ENCODE data around the gene TNS1. TPM values are rescaled to one million over a fixed set of nuclear protein-coding genes. Genes with fewer than 3 reads are reported as not detected.

Gene TNS1
- polyA plus RNA-seq, 1 of the 3 experiments (the other 2 are of a cell fraction) = 12.1 TPM

DNA sequence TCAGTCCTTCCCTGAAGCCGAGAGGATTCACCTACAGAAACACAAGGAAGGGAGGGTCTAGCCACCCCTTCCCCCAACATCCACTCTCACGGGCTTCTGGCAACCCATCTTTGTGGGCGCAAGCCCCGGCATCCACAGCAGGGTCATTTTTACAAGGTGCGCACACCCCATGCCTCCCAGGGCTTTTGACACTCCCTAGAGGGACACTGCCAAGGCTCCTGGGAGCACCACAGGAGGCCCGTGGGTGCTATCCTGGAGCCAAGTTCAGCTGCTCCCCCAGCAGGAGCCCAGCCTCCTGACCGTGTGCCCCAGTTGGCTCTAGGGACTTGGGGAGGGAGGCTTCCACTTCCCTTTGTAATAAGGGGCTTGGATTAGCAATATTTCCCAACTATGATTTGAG lies 251.6 kb downstream of the TNS1 start:
- WGBS (ENCODE audit: low lambda C conversion rate) = 51% methylated on average over 3 of the region's 7 CpGs
- Histone ChIP-seq H3K9me3 (no peaks in the 10 kb centered on the region), H3K9me2 (no peaks in the 10 kb centered on the region), H3K4me3 (ENCODE audit: low read depth in 2 of 2, low read length in 1 of 2) (no peak overlapping the region), H3K4me2 (no peak overlapping the region), H3K4me1 (ENCODE audit: control insufficient read depth in 1 of 2, insufficient read depth in 2 of 2, low read depth in 1 of 2, low read length in 1 of 2) (peaks cover 5 to 17% of the 10 kb centered on the region in 2 experiments; a peak in 2 of 4 replicates), H2AFZ (ENCODE audit: low read depth) (no peak overlapping the region), H3K36me3 (replicated peaks in 1 of 2; ENCODE audit: control insufficient read depth in 1 of 2, insufficient read depth in 2 of 2, low read length in 1 of 2) (no peaks in the 10 kb centered on the region), H3K9ac (no peak overlapping the region), H3K27ac (ENCODE audit: low read depth in 2 of 2, low read length in 1 of 2) (no peak overlapping the region), H3K79me2 (ENCODE audit: insufficient read depth) (no peaks in the 10 kb centered on the region), H3K27me3 (ENCODE audit: insufficient read depth) (no peaks in the 10 kb centered on the region), H3F3A (replicated peaks; ENCODE audit: insufficient read depth) (no peaks in the 10 kb centered on the region), H4K20me1 (ENCODE audit: insufficient read depth) (no peaks in the 10 kb centered on the region)
- DNase-seq = no peak
- ChIA-PET CTCF (interaction anchor here (0.9 to 1.9 kb wide), 4 partner anchors 22 to 1069 kb away, joined by 3 to 4 read pairs (median 3); no protein-coding TSS in a partner anchor), POLR2A (no interaction called here)
- TF ChIP-seq, protein P1, sequence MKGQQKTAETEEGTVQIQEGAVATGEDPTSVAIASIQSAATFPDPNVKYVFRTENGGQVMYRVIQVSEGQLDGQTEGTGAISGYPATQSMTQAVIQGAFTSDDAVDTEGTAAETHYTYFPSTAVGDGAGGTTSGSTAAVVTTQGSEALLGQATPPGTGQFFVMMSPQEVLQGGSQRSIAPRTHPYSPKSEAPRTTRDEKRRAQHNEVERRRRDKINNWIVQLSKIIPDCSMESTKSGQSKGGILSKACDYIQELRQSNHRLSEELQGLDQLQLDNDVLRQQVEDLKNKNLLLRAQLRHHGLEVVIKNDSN (IDR thresholded peaks at IDR 0.05; ENCODE audit: borderline replicate concordance, low read depth) = no peak
- TF ChIP-seq, protein P2, sequence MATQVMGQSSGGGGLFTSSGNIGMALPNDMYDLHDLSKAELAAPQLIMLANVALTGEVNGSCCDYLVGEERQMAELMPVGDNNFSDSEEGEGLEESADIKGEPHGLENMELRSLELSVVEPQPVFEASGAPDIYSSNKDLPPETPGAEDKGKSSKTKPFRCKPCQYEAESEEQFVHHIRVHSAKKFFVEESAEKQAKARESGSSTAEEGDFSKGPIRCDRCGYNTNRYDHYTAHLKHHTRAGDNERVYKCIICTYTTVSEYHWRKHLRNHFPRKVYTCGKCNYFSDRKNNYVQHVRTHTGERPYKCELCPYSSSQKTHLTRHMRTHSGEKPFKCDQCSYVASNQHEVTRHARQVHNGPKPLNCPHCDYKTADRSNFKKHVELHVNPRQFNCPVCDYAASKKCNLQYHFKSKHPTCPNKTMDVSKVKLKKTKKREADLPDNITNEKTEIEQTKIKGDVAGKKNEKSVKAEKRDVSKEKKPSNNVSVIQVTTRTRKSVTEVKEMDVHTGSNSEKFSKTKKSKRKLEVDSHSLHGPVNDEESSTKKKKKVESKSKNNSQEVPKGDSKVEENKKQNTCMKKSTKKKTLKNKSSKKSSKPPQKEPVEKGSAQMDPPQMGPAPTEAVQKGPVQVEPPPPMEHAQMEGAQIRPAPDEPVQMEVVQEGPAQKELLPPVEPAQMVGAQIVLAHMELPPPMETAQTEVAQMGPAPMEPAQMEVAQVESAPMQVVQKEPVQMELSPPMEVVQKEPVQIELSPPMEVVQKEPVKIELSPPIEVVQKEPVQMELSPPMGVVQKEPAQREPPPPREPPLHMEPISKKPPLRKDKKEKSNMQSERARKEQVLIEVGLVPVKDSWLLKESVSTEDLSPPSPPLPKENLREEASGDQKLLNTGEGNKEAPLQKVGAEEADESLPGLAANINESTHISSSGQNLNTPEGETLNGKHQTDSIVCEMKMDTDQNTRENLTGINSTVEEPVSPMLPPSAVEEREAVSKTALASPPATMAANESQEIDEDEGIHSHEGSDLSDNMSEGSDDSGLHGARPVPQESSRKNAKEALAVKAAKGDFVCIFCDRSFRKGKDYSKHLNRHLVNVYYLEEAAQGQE (IDR thresholded peaks at IDR 0.05; ENCODE audit: low read depth, low read length) = no peak
- TF ChIP-seq TAF1 (IDR thresholded peaks at IDR 0.05; ENCODE audit: borderline replicate concordance, low read depth, low read length) (no peak), TCF12 (IDR thresholded peaks at IDR 0.05) (no peak), RFX5 (IDR thresholded peaks at IDR 0.05; ENCODE audit: low read length) (no peak), RCOR1 (IDR thresholded peaks at IDR 0.05; ENCODE audit: low read length) (no peak)
- TF ChIP-seq, protein P3, sequence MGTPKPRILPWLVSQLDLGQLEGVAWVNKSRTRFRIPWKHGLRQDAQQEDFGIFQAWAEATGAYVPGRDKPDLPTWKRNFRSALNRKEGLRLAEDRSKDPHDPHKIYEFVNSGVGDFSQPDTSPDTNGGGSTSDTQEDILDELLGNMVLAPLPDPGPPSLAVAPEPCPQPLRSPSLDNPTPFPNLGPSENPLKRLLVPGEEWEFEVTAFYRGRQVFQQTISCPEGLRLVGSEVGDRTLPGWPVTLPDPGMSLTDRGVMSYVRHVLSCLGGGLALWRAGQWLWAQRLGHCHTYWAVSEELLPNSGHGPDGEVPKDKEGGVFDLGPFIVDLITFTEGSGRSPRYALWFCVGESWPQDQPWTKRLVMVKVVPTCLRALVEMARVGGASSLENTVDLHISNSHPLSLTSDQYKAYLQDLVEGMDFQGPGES (IDR thresholded peaks at IDR 0.05; ENCODE audit: low read depth, low read length) = no peak

Small RNA genes within 50 kb of the gene (small RNA-seq; reads per million reads assigned to genes)
- gene MIR6809 = 0 reads per million in 7 experiments

Other genes starting within 250 kb of the TNS1 start
- not detected in 2 replicates for gene RUFY4, start 66.3 kb upstream of the TNS1 start, polyA plus RNA-seq (2012; rRNA removed)
- gene CXCR2, start 123.0 kb upstream of the TNS1 start, polyA plus RNA-seq (2012; rRNA removed) = not detected in 2 replicates
- gene CXCR1, start 164.0 kb upstream of the TNS1 start, polyA plus RNA-seq (2012; rRNA removed) = not detected in 2 replicates
- 319 and 387 TPM in 2 replicates for gene ARPC2, start 214.2 kb upstream of the TNS1 start, polyA plus RNA-seq (2012; rRNA removed)